Ascending aorta (tissue), 2 donors: ENCODE measurements around the gene COX6A1. TPM values are rescaled to one million over a fixed set of nuclear protein-coding genes. Genes with fewer than 3 reads are reported as not detected.

Experiments used
- DNase-seq, 2 donors: peaks; one replicate each; pipeline ENCODE4 v3.0.0-alpha.2; 2019; ENCODE audit warnings: low spot score in 2 of 2
- H3K27ac ChIP-seq, 2 donors: fragments of 200-600 bp; sonication (generic); one replicate each; pipeline ENCODE4 v1.5.1; 2016 to 2017; ENCODE audit warnings: mild to moderate bottlenecking in 1 of 2
- H3K27me3 ChIP-seq: fragments of 200-600 bp; sonication (generic); one replicate; pipeline ENCODE4 v1.5.1; 2017
- H3K36me3 ChIP-seq, 2 donors: fragments of 200-600 bp; sonication (generic); one replicate each; pipeline ENCODE4 v1.5.1; 2016
- H3K4me1 ChIP-seq, 2 donors: fragments of 200-600 bp; sonication (generic); one replicate each; pipeline ENCODE4 v1.5.1; 2016 to 2017; ENCODE audit warnings: mild to moderate bottlenecking in 1 of 2
- H3K4me3 ChIP-seq, 2 donors: fragments of 200-600 bp; sonication (generic); one replicate each; pipeline ENCODE4 v1.5.1; 2016 to 2017; ENCODE audit warnings: mild to moderate bottlenecking in 1 of 2
- H3K9me3 ChIP-seq, 2 donors: fragments of 200-600 bp; sonication (generic); one replicate each; pipeline ENCODE4 v1.5.1; 2016
- intact Hi-C: fragments of 100-400 bp; cut with DNase I; formaldehyde crosslinking; loops from one replicate; pipeline ENCODE4 v1.15.1; 2023
- total RNA-seq: library from RNA; depleted of rRNA; stranded (reverse); fragments of >200 nt; gene quantifications from one replicate; pipeline ENCODE4 v1.1.0, GENCODE V29; 2016
- TF ChIP-seq, protein P1 (sequence below), 3 experiments: fragments of 200-600 bp in 2 of 3; fragments of 450-650 bp in 1 of 3; sonication (generic) in 2 of 3; IDR thresholded peaks; one replicate each; pipeline ENCODE4 v1.5.1; 2016 to 2019; ENCODE audit warnings: antibody characterized with exemption in 3 of 3, mild to moderate bottlenecking in 1 of 3, moderate library complexity in 1 of 3

COX6A1 gene
- total RNA-seq, 1 donor from 2014 or later: 686 TPM

DNA sequence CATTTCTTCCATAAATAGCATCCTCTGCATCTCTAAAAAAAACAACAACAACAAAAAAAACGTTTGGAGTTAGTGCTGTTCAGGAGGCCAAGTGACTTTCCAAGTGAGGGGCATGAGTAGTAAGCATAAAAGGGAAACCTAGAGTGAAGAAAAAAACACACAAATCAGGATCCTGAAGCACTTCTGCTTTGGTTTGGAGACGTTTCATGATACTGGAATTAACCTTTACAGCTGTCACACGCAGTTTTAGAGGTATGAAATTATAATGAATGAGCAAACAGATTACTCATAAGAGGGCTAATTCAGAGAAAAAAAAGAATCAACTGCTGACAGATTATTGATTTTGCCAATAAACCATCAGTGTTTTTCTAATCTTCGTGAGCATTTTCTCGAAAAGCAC lies 27.8 kb downstream of the COX6A1 start:
- DNase-seq: no peak
- Histone ChIP-seq H3K9me3 (no peaks in the 10 kb centered on the region), H3K27me3 (no peaks in the 10 kb centered on the region), H3K27ac (no peak overlapping the region), H3K4me1 (peaks cover 8 to 27% of the 10 kb centered on the region in 2 donors), H3K4me3 (no peak overlapping the region), H3K36me3 (peaks cover 44 to 53% of the 10 kb centered on the region in 2 donors)
- TF ChIP-seq, protein P1, sequence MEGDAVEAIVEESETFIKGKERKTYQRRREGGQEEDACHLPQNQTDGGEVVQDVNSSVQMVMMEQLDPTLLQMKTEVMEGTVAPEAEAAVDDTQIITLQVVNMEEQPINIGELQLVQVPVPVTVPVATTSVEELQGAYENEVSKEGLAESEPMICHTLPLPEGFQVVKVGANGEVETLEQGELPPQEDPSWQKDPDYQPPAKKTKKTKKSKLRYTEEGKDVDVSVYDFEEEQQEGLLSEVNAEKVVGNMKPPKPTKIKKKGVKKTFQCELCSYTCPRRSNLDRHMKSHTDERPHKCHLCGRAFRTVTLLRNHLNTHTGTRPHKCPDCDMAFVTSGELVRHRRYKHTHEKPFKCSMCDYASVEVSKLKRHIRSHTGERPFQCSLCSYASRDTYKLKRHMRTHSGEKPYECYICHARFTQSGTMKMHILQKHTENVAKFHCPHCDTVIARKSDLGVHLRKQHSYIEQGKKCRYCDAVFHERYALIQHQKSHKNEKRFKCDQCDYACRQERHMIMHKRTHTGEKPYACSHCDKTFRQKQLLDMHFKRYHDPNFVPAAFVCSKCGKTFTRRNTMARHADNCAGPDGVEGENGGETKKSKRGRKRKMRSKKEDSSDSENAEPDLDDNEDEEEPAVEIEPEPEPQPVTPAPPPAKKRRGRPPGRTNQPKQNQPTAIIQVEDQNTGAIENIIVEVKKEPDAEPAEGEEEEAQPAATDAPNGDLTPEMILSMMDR (IDR thresholded peaks at IDR 0.05): no peak
- intact Hi-C loops: no loop called here

DNA sequence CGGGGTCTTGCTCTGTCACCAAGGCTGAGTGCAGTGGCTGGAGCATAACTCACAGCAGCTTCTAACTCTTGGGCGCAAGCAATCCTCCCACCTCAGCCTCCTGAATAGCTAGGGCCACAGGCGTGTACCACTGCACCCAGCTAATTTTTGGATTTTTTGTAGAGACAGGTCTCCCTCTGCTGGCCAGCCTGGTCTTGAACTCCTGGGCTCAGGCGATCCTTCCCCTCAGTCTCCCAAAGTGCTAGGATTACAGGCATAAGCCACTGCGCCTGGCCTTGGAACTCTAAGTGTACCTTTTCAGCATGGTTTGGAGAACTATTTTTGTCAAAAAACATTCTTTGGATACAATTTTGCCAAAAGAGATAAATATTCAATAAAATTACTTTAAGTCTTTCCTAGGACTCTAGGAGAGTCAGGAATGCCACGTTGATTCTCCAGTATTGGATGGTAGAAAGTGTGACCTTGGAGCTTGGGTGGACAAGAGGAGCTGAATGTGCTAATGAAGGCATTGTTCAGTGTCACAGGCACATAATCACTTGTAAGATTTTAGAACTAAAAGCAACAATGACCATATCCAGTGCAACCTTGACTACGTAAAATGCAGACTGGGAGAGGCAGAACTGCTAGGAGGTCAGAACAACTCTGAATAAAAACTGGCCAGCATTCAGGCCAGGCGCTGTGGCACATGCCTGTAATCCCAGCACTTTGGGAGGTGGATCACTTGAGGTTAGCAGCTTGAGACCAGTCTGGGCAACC lies 28.8 kb downstream of the COX6A1 start:
- Histone ChIP-seq H3K4me3 (peak overlapping the region in 1 of 2 donors; percentile 2), H3K4me1 (peaks cover 8 to 32% of the 10 kb centered on the region in 2 donors), H3K9me3 (no peaks in the 10 kb centered on the region), H3K36me3 (peaks cover 36 to 43% of the 10 kb centered on the region in 2 donors), H3K27ac (no peak overlapping the region), H3K27me3 (no peaks in the 10 kb centered on the region)
- TF ChIP-seq, protein P1 (IDR thresholded peaks at IDR 0.05): peak; percentile 25 to 46 (median 33)
- intact Hi-C loops: no loop called here
- no peak for DNase-seq

DNA sequence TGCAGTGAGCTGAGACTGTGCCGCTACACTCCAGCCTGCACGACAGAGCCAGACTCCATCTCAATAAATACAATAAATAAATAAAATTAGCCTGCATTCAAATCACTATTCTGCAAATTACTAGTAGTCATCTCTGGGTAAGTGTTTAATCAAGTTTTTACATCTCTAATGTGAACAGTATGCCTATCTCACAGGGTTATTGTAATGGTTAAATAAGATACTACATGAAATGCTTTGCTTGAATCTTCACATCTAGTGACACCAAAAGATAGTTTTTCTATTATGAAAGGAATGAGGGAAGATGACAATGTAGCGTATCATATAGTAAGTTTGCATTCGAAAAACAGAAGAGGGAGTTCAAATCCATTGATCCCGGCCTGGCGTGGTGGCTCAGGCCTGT lies 29.5 kb downstream of the COX6A1 start:
- TF ChIP-seq, protein P1 (IDR thresholded peaks at IDR 0.05): no peak
- H3K27me3 ChIP-seq: no peaks in the 10 kb centered on the region

DNA sequence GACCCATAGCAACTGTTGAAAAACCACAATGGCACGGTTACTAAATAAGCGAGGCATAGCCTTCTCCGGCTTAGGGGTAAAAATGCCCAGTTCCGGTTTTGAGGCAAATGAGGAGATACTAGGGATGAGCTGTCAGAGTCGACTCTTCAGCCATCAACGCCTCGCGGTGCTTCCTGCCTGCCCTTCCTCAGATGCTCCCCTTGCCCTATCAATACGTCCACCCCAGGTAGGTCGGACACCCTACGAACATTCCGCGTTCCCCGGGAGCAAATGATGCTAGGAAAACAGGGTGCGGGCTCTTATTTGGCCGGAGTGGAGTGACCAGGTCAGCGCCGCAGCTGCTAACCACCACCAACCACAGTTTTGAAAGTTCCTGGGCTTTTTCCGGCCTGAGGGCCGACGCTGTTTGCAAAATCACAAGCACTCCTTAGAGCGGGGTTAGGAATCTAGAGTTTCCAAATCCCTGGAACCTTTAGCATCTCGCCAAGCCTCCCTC lies 30.5 kb downstream of the COX6A1 start:
- Histone ChIP-seq H3K27ac (peak overlapping the region; percentile 94), H3K36me3 (peaks cover 22 to 27% of the 10 kb centered on the region in 2 donors), H3K9me3 (no peaks in the 10 kb centered on the region), H3K27me3 (no peaks in the 10 kb centered on the region), H3K4me3 (peak overlapping the region; percentile 97 to 99), H3K4me1 (peaks cover 8 to 32% of the 10 kb centered on the region in 2 donors)
- intact Hi-C loops: loop anchor here (2.0 kb wide), 1 partner anchor 22 kb away; the partner anchor contains the start of genes GATC and TRIAP1
- peak in 1 of 2 donors; percentile 69 for DNase-seq
- TF ChIP-seq, protein P1 (IDR thresholded peaks at IDR 0.05): no peak

More for the DNA sequence above, 29.5 kb downstream of the COX6A1 start:
- Histone ChIP-seq H3K4me1 (peaks cover 8 to 32% of the 10 kb centered on the region in 2 donors), H3K27ac (no peak overlapping the region), H3K4me3 (no peak overlapping the region), H3K9me3 (no peaks in the 10 kb centered on the region), H3K36me3 (peaks cover 32 to 36% of the 10 kb centered on the region in 2 donors)
- intact Hi-C loops: no loop called here
- DNase-seq: no peak

DNA sequence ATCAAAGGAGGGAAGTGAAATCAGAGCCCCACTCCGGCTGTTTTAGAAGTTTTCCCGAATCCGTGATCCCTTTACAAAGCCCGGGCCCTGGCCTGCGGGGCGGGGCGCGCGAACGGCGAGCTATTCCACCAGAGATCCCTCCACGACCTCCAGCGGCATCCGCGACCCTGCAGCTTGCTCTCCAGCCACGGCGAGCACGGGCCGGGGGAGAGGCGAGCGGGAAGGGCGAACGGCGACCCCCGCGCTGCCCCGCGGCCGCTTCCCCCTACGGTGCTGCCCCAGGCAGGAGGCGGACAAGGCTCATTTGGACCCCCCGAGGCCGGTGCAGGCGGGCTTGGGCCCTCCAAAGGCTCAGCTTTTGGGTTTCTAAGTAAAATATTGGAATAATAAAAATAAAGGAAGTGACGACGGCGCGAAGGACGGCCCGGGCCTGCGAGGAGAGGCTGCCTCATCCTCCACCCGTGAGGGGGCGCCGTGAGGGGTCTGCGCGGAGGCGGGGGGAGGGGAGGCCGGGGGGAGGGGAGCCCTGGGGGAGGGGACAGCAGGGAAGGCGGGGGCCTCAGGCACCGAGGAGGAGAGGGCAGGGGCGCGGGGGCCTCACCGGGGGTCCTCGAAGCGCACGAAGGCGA lies 31.0 kb downstream of the COX6A1 start:
- peak in 1 of 2 donors; percentile 69 for DNase-seq
- Histone ChIP-seq H3K9me3 (no peaks in the 10 kb centered on the region), H3K36me3 (peaks cover 17 to 22% of the 10 kb centered on the region in 2 donors), H3K27ac (peak overlapping the region; percentile 94), H3K27me3 (no peaks in the 10 kb centered on the region), H3K4me1 (peaks cover 8 to 32% of the 10 kb centered on the region in 2 donors), H3K4me3 (peak overlapping the region; percentile 97 to 99)
- intact Hi-C loops: loop anchor here (1.0 to 2.0 kb wide), 2 partner anchors 22 to 27 kb away; partner anchors contain the start of genes DYNLL1, GATC and TRIAP1
- TF ChIP-seq, protein P1 (IDR thresholded peaks at IDR 0.05): no peak
